GM12878 (cell line): ENCODE results near the gene FRYL.
"Not testable (repeated sequence)": the region's sequence is repeated elsewhere in the genome, so short reads cannot be mapped to it uniquely, and the experiment has no call there.

Source experiments
- BCL11A ChIP-seq: IDR thresholded peaks from 2 replicates; pipeline ENCODE4 v1.6.1; 2011; ENCODE audit warnings: low read depth, low read length
- EGR1 ChIP-seq, 2 experiments: IDR thresholded peaks; 1 replicate in 1 of 2; 2 replicates in 1 of 2; pipeline ENCODE4 v1.6.1; 2011 to 2012; ENCODE audit warnings: low read depth in 2 of 2, low read length in 2 of 2, borderline replicate concordance in 1 of 2, mild to moderate bottlenecking in 1 of 2, moderate library complexity in 1 of 2
- EP300 ChIP-seq, 2 experiments: fragments of 150-350 bp in 1 of 2; IDR thresholded peaks; 2 replicates each; pipeline ENCODE4 v1.6.1; 2011 to 2012; ENCODE audit warnings: low read depth in 2 of 2, low read length in 2 of 2, borderline replicate concordance in 1 of 2, improper control_type of control experiment in 1 of 2, inconsistent platforms in 1 of 2; ENCODE audit not compliant: control insufficient read depth in 1 of 2
- EZH2 ChIP-seq: IDR thresholded peaks from 2 replicates; pipeline ENCODE4 v1.6.1; 2012; ENCODE audit warnings: low read depth, mild to moderate bottlenecking, control low read depth, inconsistent platforms, low read length, borderline replicate concordance; ENCODE audit not compliant: control insufficient read depth
- RCOR1 ChIP-seq: conservative IDR thresholded peaks from 2 replicates; pipeline ENCODE4 v1.6.1; 2012; ENCODE audit warnings: low read depth, low read length, improper control_type of control experiment
- TAF1 ChIP-seq: IDR thresholded peaks from 2 replicates; pipeline ENCODE4 v1.6.1; 2011; ENCODE audit warnings: mild to moderate bottlenecking, low read depth, low read length, borderline replicate concordance
- TF ChIP-seq, protein P1 (sequence below): fragments of 450-650 bp; IDR thresholded peaks from 2 replicates; pipeline ENCODE4 v1.6.1; 2017; ENCODE audit warnings: mild to moderate bottlenecking

DNA sequence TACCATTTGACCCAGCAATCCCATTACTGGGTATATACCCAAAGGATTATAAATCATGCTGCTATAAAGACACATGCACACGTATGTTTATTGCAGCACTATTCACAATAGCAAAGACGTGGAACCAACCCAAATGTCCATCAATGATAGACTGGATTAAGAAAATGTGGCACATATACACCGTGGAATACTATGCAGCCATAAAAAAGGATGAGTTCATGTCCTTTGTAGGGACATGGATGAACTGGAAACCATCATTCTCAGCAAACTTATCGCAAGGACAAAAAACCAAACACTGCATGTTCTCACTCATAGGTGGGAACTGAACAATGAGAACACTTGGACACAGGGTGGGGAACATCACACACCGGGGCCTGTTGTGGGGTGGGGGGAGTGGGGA is 34.9 kb downstream of the FRYL start:
- TF ChIP-seq EGR1 (IDR thresholded peaks at IDR 0.05; ENCODE audit: borderline replicate concordance in 1 of 2, low read depth in 2 of 2, low read length in 2 of 2); BCL11A; EP300 (IDR thresholded peaks at IDR 0.05; ENCODE audit: borderline replicate concordance in 1 of 2, control insufficient read depth in 1 of 2, low read depth in 2 of 2, low read length in 2 of 2); EZH2; TAF1; RCOR1: not testable (repeated sequence)
- TF ChIP-seq, protein P1, sequence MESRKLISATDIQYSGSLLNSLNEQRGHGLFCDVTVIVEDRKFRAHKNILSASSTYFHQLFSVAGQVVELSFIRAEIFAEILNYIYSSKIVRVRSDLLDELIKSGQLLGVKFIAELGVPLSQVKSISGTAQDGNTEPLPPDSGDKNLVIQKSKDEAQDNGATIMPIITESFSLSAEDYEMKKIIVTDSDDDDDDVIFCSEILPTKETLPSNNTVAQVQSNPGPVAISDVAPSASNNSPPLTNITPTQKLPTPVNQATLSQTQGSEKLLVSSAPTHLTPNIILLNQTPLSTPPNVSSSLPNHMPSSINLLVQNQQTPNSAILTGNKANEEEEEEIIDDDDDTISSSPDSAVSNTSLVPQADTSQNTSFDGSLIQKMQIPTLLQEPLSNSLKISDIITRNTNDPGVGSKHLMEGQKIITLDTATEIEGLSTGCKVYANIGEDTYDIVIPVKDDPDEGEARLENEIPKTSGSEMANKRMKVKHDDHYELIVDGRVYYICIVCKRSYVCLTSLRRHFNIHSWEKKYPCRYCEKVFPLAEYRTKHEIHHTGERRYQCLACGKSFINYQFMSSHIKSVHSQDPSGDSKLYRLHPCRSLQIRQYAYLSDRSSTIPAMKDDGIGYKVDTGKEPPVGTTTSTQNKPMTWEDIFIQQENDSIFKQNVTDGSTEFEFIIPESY: not testable (repeated sequence)
